ENCODE results near the gene CELF2. TPM values are rescaled to one million over a fixed set of nuclear protein-coding genes. Genes with fewer than 3 reads are reported as not detected.

The CELF2 gene
- total RNA-seq, 1 experiment from 2014 or later, result 28.7 TPM

- Mint-ChIP-seq H3K4me1 (no peaks in the 10 kb centered on the region; a peak in 1 of 4 replicates), H3K27me3 (ENCODE audit: low read depth) (no peaks in the 10 kb centered on the region), H3K27ac (no peak overlapping the region), H3K4me3 (no peak overlapping the region), H3K36me3 (ENCODE audit: insufficient read depth in 1 of 3, low read depth in 3 of 3) (peaks cover 0 to 28% (median 24%) of the 10 kb centered on the region in 3 experiments; a peak in 6 of 7 replicates), H3K9me3 (no peaks in the 10 kb centered on the region)
- no peak overlapping the region for H2BK20ac ChIP-seq (ENCODE audit: low read depth, low read length, poor library complexity, severe bottlenecking)
- no peak overlapping the region for H2BK120ac ChIP-seq (ENCODE audit: low read depth, low read length, poor library complexity, severe bottlenecking)
- H2BK5ac ChIP-seq (ENCODE audit: insufficient read length, low read length), result no peak overlapping the region
- no peak overlapping the region for H2BK15ac ChIP-seq (ENCODE audit: low read depth, low read length)
- H3K79me2 ChIP-seq (ENCODE audit: insufficient read depth, low read length), result no peaks in the 10 kb centered on the region
- no peaks in the 10 kb centered on the region for H4K20me1 ChIP-seq (ENCODE audit: control insufficient read depth, insufficient read depth, insufficient read length)
- H3K23me2 ChIP-seq (ENCODE audit: insufficient read length, low read depth, low read length, poor library complexity, severe bottlenecking), result no peaks in the 10 kb centered on the region
- H3K27ac ChIP-seq (ENCODE audit: insufficient read length, low read depth, low read length), result no peak overlapping the region
- no peak overlapping the region for H3K23ac ChIP-seq (ENCODE audit: insufficient read length, low read depth, low read length)
- no peak overlapping the region for H4K5ac ChIP-seq (ENCODE audit: insufficient read length, low read depth, low read length)
- H3K79me1 ChIP-seq (ENCODE audit: insufficient read depth, low read depth, low read length, poor library complexity, severe bottlenecking), result no peaks in the 10 kb centered on the region
- no peak overlapping the region for H3K4ac ChIP-seq (ENCODE audit: low read depth, low read length)
- no peaks in the 10 kb centered on the region for H3K9me3 ChIP-seq (ENCODE audit: control insufficient read depth, low read depth, low read length)
- no peaks in the 10 kb centered on the region for H3K4me1 ChIP-seq (ENCODE audit: insufficient read depth, low read length)
- no peak overlapping the region for H3K4me2 ChIP-seq (ENCODE audit: insufficient read depth, insufficient read length, low read length)
- TF ChIP-seq CTCF (conservative IDR thresholded peaks at IDR 0.05), result peak; percentile 54
- H2BK12ac ChIP-seq (ENCODE audit: insufficient read length, low read depth, low read length), result no peak overlapping the region
- no peak overlapping the region for H2AFZ ChIP-seq (ENCODE audit: low read length)
- H3K9ac ChIP-seq (ENCODE audit: extremely low read depth, insufficient read length, low read length), result no peak overlapping the region
- no peak overlapping the region for H4K91ac ChIP-seq (ENCODE audit: insufficient read length, low read depth, low read length)
- H3K14ac ChIP-seq (ENCODE audit: insufficient read depth, low read length), result no peak overlapping the region
- H2AK5ac ChIP-seq (ENCODE audit: insufficient read length, low read length), result no peak overlapping the region
- no peak overlapping the region for H3K56ac ChIP-seq (ENCODE audit: insufficient read length, low read depth, low read length)
- WGBS (ENCODE audit: extremely low coverage, insufficient read length, low lambda C conversion rate), result no CpG with 5 or more reads among the region's 26 CpGs
- DNase-seq, result no peak
- H3K18ac ChIP-seq (ENCODE audit: insufficient read length, low read depth, low read length), result no peak overlapping the region
- no peak overlapping the region for H4K8ac ChIP-seq (replicated peaks; ENCODE audit: insufficient read length, low read depth, low read length)
- H3K27me3 ChIP-seq (ENCODE audit: insufficient read depth, low read length), result no peaks in the 10 kb centered on the region
- H3T11ph ChIP-seq (ENCODE audit: low read length), result no peak overlapping the region
Measured at GRCh38 chr10:11318826-11319598, 301.3 kb downstream of the CELF2 start.
